Colonic mucosa (tissue), 4 donors: Measurements from ENCODE around the gene PLEKHA1. TPM values are rescaled to one million over a fixed set of nuclear protein-coding genes. Genes with fewer than 3 reads are reported as not detected.
A peak's percentile ranks its signal among the peaks of the same experiment; 100 is the strongest.

Source experiments
- DNase-seq: peaks from one replicate; pipeline ENCODE4 v3.0.0-alpha.2; 2020
- H3K27ac ChIP-seq: fragments of 200-600 bp; one replicate; pipeline ENCODE4 v1.8.0; 2021
- H3K27me3 ChIP-seq: fragments of 200-600 bp; one replicate; pipeline ENCODE4 v1.8.0; 2021
- H3K36me3 ChIP-seq: fragments of 200-600 bp; one replicate; pipeline ENCODE4 v1.8.0; 2021
- H3K4me1 ChIP-seq: fragments of 200-600 bp; one replicate; pipeline ENCODE4 v1.8.0; 2021; ENCODE audit warnings: mild to moderate bottlenecking
- H3K4me3 ChIP-seq: fragments of 200-600 bp; one replicate; pipeline ENCODE4 v1.8.0; 2021
- H3K9ac ChIP-seq, 2 donors: one replicate each; pipeline ENCODE4 v1.7.0; 2013; ENCODE audit warnings: control low read depth in 2 of 2, low read depth in 2 of 2, low read length in 2 of 2
- H3K9me3 ChIP-seq: fragments of 200-600 bp; one replicate; pipeline ENCODE4 v1.8.0; 2021
- intact Hi-C: fragments of 100-400 bp; cut with DNase I; formaldehyde crosslinking; loops from one replicate; pipeline ENCODE4 v1.14.1; 2022
- total RNA-seq, 2 donors: library from RNA; stranded (reverse); fragmentation: NEBNext Ultra II Directional in 1 of 2; extraction: Animal tissue kit (Norgen Biotek cat#: 25700) in 1 of 2; gene quantifications; one replicate each; pipeline ENCODE4 v1.2.1, GENCODE V29; 2021
- TF ChIP-seq, protein P1 (sequence below): fragments of 200-600 bp; IDR thresholded peaks from one replicate; pipeline ENCODE4 v1.8.0; 2022; ENCODE audit warnings: antibody characterized with exemption, mild to moderate bottlenecking
- donor health status: healthy.
- donor health status: DM: no; HTN: no; CAD: no.
- donor health status: DM: no; HTN: no; CAD: no.

The PLEKHA1 gene
- total RNA-seq, 2 donors from 2014 or later: 34.8 to 55.6 TPM

DNA sequence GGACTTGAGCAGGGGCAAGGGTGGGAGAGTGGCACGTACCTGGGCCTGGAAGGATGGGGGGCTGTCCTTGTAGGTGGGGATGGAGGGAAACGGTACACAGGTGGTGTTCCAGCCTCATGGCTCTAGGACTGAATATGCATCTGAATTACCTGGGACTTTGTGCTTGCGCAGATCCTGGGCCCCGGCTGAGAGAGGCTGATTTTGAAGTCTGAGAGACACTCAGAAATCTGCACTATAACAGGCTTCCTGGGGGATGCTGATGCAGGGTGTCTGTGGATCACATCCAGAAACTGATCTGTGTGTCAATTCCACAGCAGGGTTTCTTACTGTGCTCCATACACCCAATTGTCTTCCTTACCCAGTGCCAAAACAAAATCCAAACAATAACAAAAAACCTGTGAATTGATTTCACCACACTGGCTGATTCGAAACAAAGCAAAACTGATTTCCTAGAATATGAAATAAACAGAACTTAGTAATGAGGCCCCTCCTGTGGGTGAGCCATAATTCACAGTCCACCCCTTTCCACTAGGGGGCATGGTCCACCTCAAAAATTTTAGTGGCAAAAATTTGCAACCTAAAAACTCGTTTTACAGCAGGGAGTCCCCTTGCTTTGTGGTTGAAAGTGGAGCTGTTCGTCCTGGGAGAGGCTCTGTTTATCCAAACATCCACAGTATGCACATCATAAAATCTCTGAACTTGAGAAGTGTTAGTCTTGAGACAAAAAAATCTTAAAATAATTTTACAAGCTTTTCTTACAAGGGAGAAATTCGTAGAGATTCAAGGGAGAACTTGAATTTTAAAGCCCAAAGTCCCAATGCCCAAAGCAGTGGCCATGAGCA, 32.0 kb upstream of the PLEKHA1 start:
- H3K4me3 ChIP-seq: no peak overlapping the region
- intact Hi-C loops: loop anchor here (5.0 to 10.0 kb wide), 2 partner anchors 95 to 222 kb away; partner anchors contain the start of gene DMBT1

DNA sequence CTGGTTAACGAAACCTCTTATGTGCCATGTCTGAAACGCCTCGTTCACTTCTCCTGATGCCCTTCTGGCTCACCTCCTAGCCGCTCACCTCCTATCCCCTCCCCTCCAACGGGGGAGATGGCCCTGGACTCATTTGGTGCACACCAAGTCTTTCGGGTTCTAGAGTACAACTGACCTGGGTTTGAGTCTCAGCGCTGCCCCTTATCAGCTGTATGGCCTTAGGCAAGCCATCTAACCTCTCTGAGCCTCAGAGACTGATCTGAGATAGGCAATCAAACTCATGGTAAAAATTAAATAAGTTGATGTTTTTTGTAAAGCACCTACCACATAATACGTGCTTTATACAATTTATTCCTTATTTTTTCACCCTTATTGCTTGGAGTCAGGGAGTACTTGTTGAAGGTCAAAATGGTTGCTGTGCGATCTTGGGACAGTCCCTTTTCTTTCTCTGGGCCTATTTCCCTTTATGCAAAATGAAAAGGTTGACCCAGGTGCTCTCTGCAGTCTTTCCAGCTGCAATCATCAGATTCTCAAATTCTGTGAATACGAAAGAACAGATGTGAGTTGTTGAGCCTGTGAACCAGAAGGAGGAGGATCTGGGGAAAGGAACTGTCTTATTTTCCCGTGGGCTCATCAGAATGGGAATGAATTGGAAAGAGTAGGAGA, 31.2 kb upstream of the PLEKHA1 start:
- H3K36me3 ChIP-seq: no peaks in the 10 kb centered on the region
- no peaks in the 10 kb centered on the region for H3K9me3 ChIP-seq
- no peak overlapping the region for H3K4me3 ChIP-seq
- H3K27me3 ChIP-seq: no peaks in the 10 kb centered on the region
- DNase-seq: no peak
- H3K9ac ChIP-seq: no peak overlapping the region
- intact Hi-C loops: loop anchor here (5.0 to 10.0 kb wide), 2 partner anchors 94 to 222 kb away; partner anchors contain the start of gene DMBT1
- TF ChIP-seq, protein P1, sequence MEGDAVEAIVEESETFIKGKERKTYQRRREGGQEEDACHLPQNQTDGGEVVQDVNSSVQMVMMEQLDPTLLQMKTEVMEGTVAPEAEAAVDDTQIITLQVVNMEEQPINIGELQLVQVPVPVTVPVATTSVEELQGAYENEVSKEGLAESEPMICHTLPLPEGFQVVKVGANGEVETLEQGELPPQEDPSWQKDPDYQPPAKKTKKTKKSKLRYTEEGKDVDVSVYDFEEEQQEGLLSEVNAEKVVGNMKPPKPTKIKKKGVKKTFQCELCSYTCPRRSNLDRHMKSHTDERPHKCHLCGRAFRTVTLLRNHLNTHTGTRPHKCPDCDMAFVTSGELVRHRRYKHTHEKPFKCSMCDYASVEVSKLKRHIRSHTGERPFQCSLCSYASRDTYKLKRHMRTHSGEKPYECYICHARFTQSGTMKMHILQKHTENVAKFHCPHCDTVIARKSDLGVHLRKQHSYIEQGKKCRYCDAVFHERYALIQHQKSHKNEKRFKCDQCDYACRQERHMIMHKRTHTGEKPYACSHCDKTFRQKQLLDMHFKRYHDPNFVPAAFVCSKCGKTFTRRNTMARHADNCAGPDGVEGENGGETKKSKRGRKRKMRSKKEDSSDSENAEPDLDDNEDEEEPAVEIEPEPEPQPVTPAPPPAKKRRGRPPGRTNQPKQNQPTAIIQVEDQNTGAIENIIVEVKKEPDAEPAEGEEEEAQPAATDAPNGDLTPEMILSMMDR: no peak
- H3K27ac ChIP-seq: no peak overlapping the region
- H3K4me1 ChIP-seq: peaks cover 4% of the 10 kb centered on the region

More for the DNA sequence above, 32.0 kb upstream of the PLEKHA1 start:
- no peak overlapping the region for H3K9ac ChIP-seq
- H3K27me3 ChIP-seq: no peaks in the 10 kb centered on the region
- no peaks in the 10 kb centered on the region for H3K9me3 ChIP-seq
- DNase-seq: peak; percentile 53
- H3K27ac ChIP-seq: no peak overlapping the region
- TF ChIP-seq, protein P1: peak; percentile 67
- H3K36me3 ChIP-seq: no peaks in the 10 kb centered on the region
- H3K4me1 ChIP-seq: peaks cover 4% of the 10 kb centered on the region

DNA sequence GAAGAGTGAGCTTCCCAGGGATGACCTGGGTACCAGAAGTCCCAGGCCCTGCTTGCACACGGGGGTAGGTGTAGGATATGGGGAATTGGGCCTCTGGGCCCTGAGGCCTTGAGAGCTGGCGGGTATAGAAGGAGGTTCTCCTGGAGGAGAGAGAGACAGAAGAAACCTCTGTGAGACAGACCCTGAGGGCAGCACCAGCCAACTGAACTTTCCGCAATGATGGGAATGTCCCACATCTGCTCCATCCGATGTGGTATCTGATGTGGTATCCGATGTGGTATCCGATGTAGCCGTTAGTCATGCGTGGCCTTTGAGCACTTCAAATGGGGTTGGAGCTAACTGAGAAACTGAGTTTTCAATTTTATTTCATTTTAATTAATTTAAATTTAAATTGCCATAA, 30.6 kb upstream of the PLEKHA1 start:
- Histone ChIP-seq H3K27me3 (no peaks in the 10 kb centered on the region), H3K9me3 (no peaks in the 10 kb centered on the region), H3K4me1 (peaks cover 4% of the 10 kb centered on the region), H3K9ac (no peak overlapping the region), H3K27ac (no peak overlapping the region), H3K36me3 (no peaks in the 10 kb centered on the region), H3K4me3 (no peak overlapping the region)
- TF ChIP-seq, protein P1: no peak
- intact Hi-C loops: loop anchor here (5.0 to 10.0 kb wide), 2 partner anchors 93 to 221 kb away; partner anchors contain the start of gene DMBT1
- DNase-seq: no peak

DNA sequence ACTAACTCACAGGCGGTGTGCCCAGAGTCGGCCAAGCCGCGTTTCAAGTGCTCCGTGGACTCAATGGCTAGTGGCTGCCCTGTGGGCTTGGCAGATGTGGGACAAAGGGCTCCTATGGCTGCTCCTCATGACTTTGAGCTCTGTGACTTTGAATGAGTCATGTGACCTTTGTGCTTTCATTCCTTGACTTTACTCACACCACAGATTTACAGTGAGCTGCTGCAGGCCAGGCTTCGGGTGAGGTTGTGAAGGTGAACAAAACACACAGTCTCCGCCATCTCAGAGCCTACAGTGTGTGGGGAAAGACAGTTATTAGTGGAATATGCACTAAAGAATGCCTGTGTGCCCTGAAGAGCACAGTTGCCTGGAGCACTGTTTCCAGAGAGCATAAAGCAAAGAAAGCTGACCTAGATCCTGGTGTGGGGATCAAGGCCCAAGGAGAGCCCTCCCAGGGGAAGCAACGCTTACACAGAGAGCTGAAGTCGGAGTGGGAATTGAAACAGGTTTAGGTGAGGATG, 29.7 kb upstream of the PLEKHA1 start:
- TF ChIP-seq, protein P1: no peak
- no peak overlapping the region for H3K27ac ChIP-seq

DNA sequence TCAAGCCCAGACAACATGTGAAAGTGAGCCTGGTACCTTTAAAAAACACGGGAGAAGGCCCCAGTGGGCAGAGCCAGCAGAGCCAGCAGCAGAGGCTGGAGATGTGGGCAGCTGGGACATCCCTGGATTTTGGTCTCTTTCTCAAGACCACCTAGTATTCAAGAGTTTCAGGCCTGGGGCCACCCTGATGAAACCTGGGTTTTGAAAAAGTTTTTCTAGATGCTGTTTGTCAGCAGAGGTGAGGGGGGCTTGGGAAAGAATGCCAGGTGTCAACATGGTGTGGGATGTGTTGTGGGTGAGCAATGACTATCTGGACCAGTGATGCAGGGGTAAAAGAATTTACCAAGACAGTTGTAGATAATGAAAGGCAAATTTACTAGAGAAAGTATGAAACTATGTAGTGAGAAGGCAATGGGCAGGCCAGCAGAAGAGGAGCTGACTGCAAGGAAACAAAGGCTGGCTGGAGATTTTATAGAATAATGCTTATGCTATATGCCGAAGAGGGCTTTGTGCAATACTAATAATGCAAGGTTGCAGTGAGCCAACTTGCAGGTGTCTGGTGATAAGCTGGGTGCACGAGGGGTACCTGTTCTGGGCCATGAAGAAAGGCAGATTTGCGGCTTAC, 28.1 kb upstream of the PLEKHA1 start:
- H3K27ac ChIP-seq: no peak overlapping the region
- no peak overlapping the region for H3K9ac ChIP-seq
- intact Hi-C loops: loop anchor here (10.0 kb wide), 1 partner anchor 218 kb away; the partner anchor contains the start of gene DMBT1
- H3K27me3 ChIP-seq: no peaks in the 10 kb centered on the region
- H3K4me3 ChIP-seq: no peak overlapping the region
- peaks cover 4% of the 10 kb centered on the region for H3K4me1 ChIP-seq
- H3K36me3 ChIP-seq: no peaks in the 10 kb centered on the region
- TF ChIP-seq, protein P1: no peak
- no peak for DNase-seq
- no peaks in the 10 kb centered on the region for H3K9me3 ChIP-seq

More for the DNA sequence above, 29.7 kb upstream of the PLEKHA1 start:
- intact Hi-C loops: loop anchor here (5.0 to 10.0 kb wide), 2 partner anchors 93 to 220 kb away; partner anchors contain the start of gene DMBT1
- Histone ChIP-seq H3K9ac (no peak overlapping the region), H3K36me3 (no peaks in the 10 kb centered on the region), H3K4me1 (peaks cover 4% of the 10 kb centered on the region), H3K9me3 (no peaks in the 10 kb centered on the region), H3K4me3 (no peak overlapping the region), H3K27me3 (no peaks in the 10 kb centered on the region)
- DNase-seq: peak; percentile 53
